CD14-positive monocyte (primary cell): ENCODE data around the gene SIRPB1. TPM values are rescaled to one million over a fixed set of nuclear protein-coding genes. Genes with fewer than 3 reads are reported as not detected.

Experiments
- DNase-seq, 3 donors: peaks; one replicate each; pipeline ENCODE4 v3.0.0-alpha.2; 2011 to 2022
- H2AFZ ChIP-seq: 2 replicates; pipeline ENCODE4 v1.6.0; 2012; ENCODE audit warnings: mild to moderate bottlenecking, low read depth, low read length, inconsistent platforms; ENCODE audit not compliant: insufficient read depth, poor library complexity, severe bottlenecking
- H3K27ac ChIP-seq, 2 donors: 1 replicate in 1 of 2; 2 replicates in 1 of 2; pipeline ENCODE4 v1.5.1; 2012 to 2013; ENCODE audit warnings: low read length in 2 of 2, control low read depth in 1 of 2, inconsistent platforms in 1 of 2, low read depth in 1 of 2, mild to moderate bottlenecking in 1 of 2
- H3K27me3 ChIP-seq, 2 donors: one replicate each; pipeline versions ENCODE4 v1.6.0 to v1.6.1; 2011 to 2013; ENCODE audit warnings: low read length in 2 of 2; ENCODE audit not compliant: control insufficient read depth in 2 of 2, insufficient read depth in 2 of 2
- H3K36me3 ChIP-seq, 2 donors: replicated peaks in 1 of 2; 1 replicate in 1 of 2; 2 replicates in 1 of 2; pipeline versions ENCODE4 v1.5.1 to v1.6.1; 2012 to 2013; ENCODE audit warnings: low read length in 2 of 2, control low read depth in 1 of 2, inconsistent platforms in 1 of 2, mild to moderate bottlenecking in 1 of 2; ENCODE audit not compliant: insufficient read depth in 2 of 2, control insufficient read depth in 1 of 2
- H3K4me1 ChIP-seq, 2 donors: 1 replicate in 1 of 2; 2 replicates in 1 of 2; pipeline versions ENCODE4 v1.5.1 to v1.6.1; 2012 to 2013; ENCODE audit warnings: low read length in 2 of 2, control low read depth in 1 of 2, inconsistent platforms in 1 of 2, mild to moderate bottlenecking in 1 of 2, moderate library complexity in 1 of 2; ENCODE audit not compliant: insufficient read depth in 2 of 2, control insufficient read depth in 1 of 2
- H3K4me2 ChIP-seq: replicated peaks from 2 replicates; pipeline ENCODE3; 2012; ENCODE audit warnings: low read length, moderate library complexity, mild to moderate bottlenecking; ENCODE audit not compliant: poor library complexity, severe bottlenecking; ENCODE audit errors: extremely low read depth
- H3K4me3 ChIP-seq, 3 experiments: fragments of 200-600 bp in 1 of 3; sonication (generic) in 1 of 3; replicated peaks in 1 of 3; 1 replicate in 2 of 3; 2 replicates in 1 of 3; pipeline ENCODE4 v1.5.1; 2011 to 2013; ENCODE audit warnings: low read length in 3 of 3, mild to moderate bottlenecking in 3 of 3, control low read depth in 2 of 3, low read depth in 2 of 3, inconsistent platforms in 1 of 3, moderate library complexity in 1 of 3
- H3K79me2 ChIP-seq: 2 replicates; pipeline ENCODE4 v1.6.0; 2012; ENCODE audit warnings: mild to moderate bottlenecking, control low read depth, inconsistent platforms, low read length, moderate library complexity; ENCODE audit not compliant: insufficient read depth
- H3K9ac ChIP-seq: 2 replicates; pipeline ENCODE4 v1.6.0; 2017; ENCODE audit warnings: low read length, mild to moderate bottlenecking; ENCODE audit not compliant: insufficient read depth, poor library complexity, severe bottlenecking
- H3K9me3 ChIP-seq, 2 donors: replicated peaks in 1 of 2; 1 replicate in 1 of 2; 2 replicates in 1 of 2; pipeline versions ENCODE4 v1.5.1 to v1.6.1; 2012 to 2013; ENCODE audit warnings: low read length in 2 of 2, control low read depth in 1 of 2; ENCODE audit not compliant: control insufficient read depth in 1 of 2, insufficient read depth in 1 of 2
- H4K20me1 ChIP-seq: 2 replicates; pipeline ENCODE4 v1.6.0; 2012; ENCODE audit warnings: mild to moderate bottlenecking, low read length, control low read depth, moderate library complexity; ENCODE audit not compliant: insufficient read depth
- H3K27ac Mint-ChIP-seq, 7 donors: one replicate each; pipeline ENCODE4 v1.8.0; 2020; ENCODE audit warnings: mild to moderate bottlenecking in 7 of 7, mixed read lengths in 7 of 7, moderate library complexity in 6 of 7, inconsistent platforms in 2 of 7
- H3K27me3 Mint-ChIP-seq, 3 donors: one replicate each; pipeline ENCODE4 v1.8.0; 2021 to 2022; ENCODE audit warnings: low read depth in 3 of 3, mild to moderate bottlenecking in 3 of 3, mixed read lengths in 3 of 3, moderate library complexity in 3 of 3, inconsistent platforms in 1 of 3
- H3K36me3 Mint-ChIP-seq, 2 donors: one replicate each; pipeline ENCODE4 v1.8.0; 2020; ENCODE audit warnings: mixed read lengths in 2 of 2, inconsistent platforms in 1 of 2, mild to moderate bottlenecking in 1 of 2
- H3K4me1 Mint-ChIP-seq: one replicate; pipeline ENCODE4 v1.8.0; 2020; ENCODE audit warnings: mild to moderate bottlenecking, mixed read lengths
- H3K4me3 Mint-ChIP-seq, 2 donors: one replicate each; pipeline ENCODE4 v1.8.0; 2020; ENCODE audit warnings: mild to moderate bottlenecking in 2 of 2, mixed read lengths in 2 of 2, moderate library complexity in 1 of 2
- H3K9me3 Mint-ChIP-seq, 7 donors: one replicate each; pipeline ENCODE4 v1.8.0; 2020 to 2022; ENCODE audit warnings: mixed read lengths in 7 of 7, mild to moderate bottlenecking in 6 of 7, moderate library complexity in 6 of 7, inconsistent platforms in 2 of 7
- CTCF ChIP-seq: fragments of 200-600 bp; IDR thresholded peaks from one replicate; pipeline ENCODE4 v1.8.0; 2022; ENCODE audit warnings: antibody characterized with exemption, mild to moderate bottlenecking
- WGBS: methylation state at CpG from one replicate; pipeline ENCODE4 v1.1.5; 2013; ENCODE audit warnings: missing lambda C conversion rate; ENCODE audit not compliant: insufficient coverage; 5-methylcytosine and 5-hydroxymethylcytosine counted together
- intact Hi-C, 2 donors: fragments of 100-400 bp; cut with micrococcal nuclease; formaldehyde crosslinking; loops; one replicate each; pipeline versions ENCODE4 v1.15.0 to v1.15.1; 2023
- polyA plus RNA-seq, 3 donors: library from polyadenylated mRNA; depleted of rRNA in 1 of 3; unstranded in 2 of 3; stranded (reverse) in 1 of 3; fragments of 300-500 nt in 2 of 3; fragments of >200 nt in 1 of 3; fragmentation: Illumina TruSeq in 2 of 3; gene quantifications; 1 replicate in 2 of 3; 2 replicates in 1 of 3; pipeline ENCODE4 v1.2.3, GENCODE V29; 2012 to 2021

Gene SIRPB1
- polyA plus RNA-seq, 3 donors, result 132 to 437 (median 137) TPM

GRCh38 chr20:1622450-1622849 is 2.6 kb upstream of the SIRPB1 start:
- WGBS, result no CpG with 5 or more reads among the region's 1 CpG
- H3K9ac ChIP-seq, result no peak overlapping the region
- peaks cover 0 to 2% (median 0%) of the 10 kb centered on the region in 7 donors for H3K9me3 Mint-ChIP-seq
- H3K79me2 ChIP-seq, result peaks cover 29% of the 10 kb centered on the region
- no peak overlapping the region for H2AFZ ChIP-seq
- peak overlapping the region in 1 of 3 experiments; percentile 10 for H3K4me3 ChIP-seq
- DNase-seq, result peak; percentile 40 to 53 (median 51)
- H3K27me3 ChIP-seq, result no peaks in the 10 kb centered on the region
- H3K4me1 Mint-ChIP-seq, result peaks cover 89% of the 10 kb centered on the region
- H3K9me3 ChIP-seq, result no peaks in the 10 kb centered on the region
- no peaks in the 10 kb centered on the region for H4K20me1 ChIP-seq
- H3K4me1 ChIP-seq, result peaks cover 80 to 92% of the 10 kb centered on the region in 2 donors
- no peaks in the 10 kb centered on the region for H3K27me3 Mint-ChIP-seq
- TF ChIP-seq CTCF, result no peak
- H3K4me2 ChIP-seq, result peak overlapping the region; percentile 7
- peak overlapping the region in 1 of 2 donors; percentile 31 for H3K4me3 Mint-ChIP-seq
- intact Hi-C loops, result loop anchor here in 1 of 2 donors (5.0 kb wide), 1 partner anchor 55 kb away; no protein-coding TSS in a partner anchor
- H3K36me3 Mint-ChIP-seq, result peaks cover 0 to 9% of the 10 kb centered on the region in 2 donors
- H3K27ac ChIP-seq, result peak overlapping the region in 1 of 2 donors; percentile 80
- H3K27ac Mint-ChIP-seq, result peak overlapping the region; percentile 82 to 95 (median 92)
- no peaks in the 10 kb centered on the region for H3K36me3 ChIP-seq

DNA sequence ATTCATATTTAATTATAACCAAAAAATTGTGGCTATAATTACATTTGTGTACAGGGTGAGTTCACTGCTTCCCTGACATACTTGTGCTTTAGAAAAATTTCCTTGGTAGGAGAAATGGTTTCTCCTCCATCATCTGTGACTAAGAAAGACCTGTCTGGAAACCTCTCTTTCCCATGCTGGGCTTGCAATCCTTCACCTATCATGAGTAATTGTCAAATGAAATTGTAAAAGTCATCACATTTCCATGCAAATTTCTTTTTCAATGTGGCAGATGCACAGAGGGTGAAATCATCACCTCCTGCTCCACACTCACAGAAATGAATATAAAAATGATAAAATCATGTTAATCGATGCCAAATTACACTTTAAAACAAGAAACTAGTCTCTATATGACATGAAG is 1.5 kb upstream of the SIRPB1 start:
- Histone ChIP-seq H3K9ac (no peak overlapping the region), H3K9me3 (no peaks in the 10 kb centered on the region), H3K36me3 (no peaks in the 10 kb centered on the region), H3K4me3 (no peak overlapping the region), H2AFZ (no peak overlapping the region), H3K27ac (peak overlapping the region in 1 of 2 donors; percentile 91), H3K4me1 (peaks cover 78 to 92% of the 10 kb centered on the region in 2 donors), H3K4me2 (no peak overlapping the region), H3K79me2 (peaks cover 41% of the 10 kb centered on the region), H3K27me3 (no peaks in the 10 kb centered on the region), H4K20me1 (peaks cover under 1% of the 10 kb centered on the region)
- intact Hi-C loops, result loop anchor here in 1 of 2 donors (5.0 kb wide), 1 partner anchor 54 kb away; no protein-coding TSS in a partner anchor
- H3K4me3 Mint-ChIP-seq, result no peak overlapping the region
- H3K27ac Mint-ChIP-seq, result peak overlapping the region in 3 of 7 donors; percentile 92 to 98 (median 97)
- H3K4me1 Mint-ChIP-seq, result peaks cover 89% of the 10 kb centered on the region
- peaks cover 3 to 14% of the 10 kb centered on the region in 2 donors for H3K36me3 Mint-ChIP-seq
- H3K27me3 Mint-ChIP-seq, result no peaks in the 10 kb centered on the region
- DNase-seq, result no peak
- H3K9me3 Mint-ChIP-seq, result peaks cover 0 to under 1% (median 0%) of the 10 kb centered on the region in 7 donors
- TF ChIP-seq CTCF, result no peak
- WGBS, result no CpG with 5 or more reads among the region's 1 CpG
